Ramos (cell line): ENCODE data around the gene PIGC.

Experiments
- in situ Hi-C: fragments of 300-500 bp; cut with MboI; formaldehyde crosslinking; loops from one replicate; pipeline ENCODE4 v1.14.3; 2022; ENCODE audit warnings: low sequenced_read_pairs; ENCODE audit not compliant: unreplicated experiment

The PIGC gene

GRCh38 chr1:172443666-172444453 is at the start of gene PIGC:
Gene PIGC, minus strand, starts transcription at chr1:172444069. Its CDS starts 1,447 bp downstream, at chr1:172442622.
- in situ Hi-C loops = no loop called here

GRCh38 chr1:172492421-172492820 is 48.6 kb upstream of the PIGC start:
- in situ Hi-C loops = no loop called here

- in situ Hi-C loops = no loop called here
These were observed 46.0 kb upstream of the PIGC start for GRCh38 chr1:172489847-172490246.

GRCh38 chr1:172488393-172488792 is 44.5 kb upstream of the PIGC start:
- in situ Hi-C loops = no loop called here

- in situ Hi-C loops = no loop called here
These were observed 43.7 kb upstream of the PIGC start for GRCh38 chr1:172487550-172487949.

- in situ Hi-C loops = no loop called here
These were observed 43.1 kb upstream of the PIGC start for GRCh38 chr1:172486805-172487454.

- in situ Hi-C loops = no loop called here
These were observed 41.8 kb upstream of the PIGC start for GRCh38 chr1:172485626-172486025.

- in situ Hi-C loops = no loop called here
These were observed 40.4 kb upstream of the PIGC start for GRCh38 chr1:172484252-172484651.

- in situ Hi-C loops = no loop called here
These were observed 39.6 kb upstream of the PIGC start for GRCh38 chr1:172483448-172483847.

- in situ Hi-C loops = no loop called here
These were observed 38.2 kb upstream of the PIGC start for GRCh38 chr1:172482044-172482443.

GRCh38 chr1:172480431-172480830 is 36.6 kb upstream of the PIGC start:
- in situ Hi-C loops = no loop called here

- in situ Hi-C loops = no loop called here
These were observed 34.6 kb upstream of the PIGC start for GRCh38 chr1:172478485-172478884.

- in situ Hi-C loops = no loop called here
These were observed 33.9 kb upstream of the PIGC start for GRCh38 chr1:172477741-172478140.

GRCh38 chr1:172477216-172477615 is 33.3 kb upstream of the PIGC start:
- in situ Hi-C loops = no loop called here

- in situ Hi-C loops = no loop called here
These were observed 32.4 kb upstream of the PIGC start for GRCh38 chr1:172476218-172476811.

GRCh38 chr1:172473842-172474241 is 30.0 kb upstream of the PIGC start:
- in situ Hi-C loops = no loop called here

GRCh38 chr1:172473302-172473701 is 29.4 kb upstream of the PIGC start:
- in situ Hi-C loops = no loop called here

GRCh38 chr1:172472495-172472894 is 28.6 kb upstream of the PIGC start:
- in situ Hi-C loops = no loop called here

GRCh38 chr1:172471666-172472065 is 27.8 kb upstream of the PIGC start:
- in situ Hi-C loops = no loop called here

GRCh38 chr1:172470149-172470548 is 26.3 kb upstream of the PIGC start:
- in situ Hi-C loops = no loop called here

- in situ Hi-C loops = no loop called here
These were observed 25.8 kb upstream of the PIGC start for GRCh38 chr1:172469717-172470116.
